HCT116 (cell line): ENCODE measurements around the gene EPB41L4A. TPM values are rescaled to one million over a fixed set of nuclear protein-coding genes. Genes with fewer than 3 reads are reported as not detected.

ENCODE experiments used
- ATAC-seq: fragments of 200-7000 bp; cut with Tn5 transposase; 2 replicates; pipeline ENCODE4 v1.9.1; 2020; ENCODE audit warnings: mild to moderate bottlenecking, moderate library complexity
- BruUV-seq: library from RNA; stranded (reverse); fragments of 400-500 nt; replicated peaks from 2 replicates; lab custom pipeline; 2021; lab: Mats Ljungman, UMichigan
- CTCF ChIA-PET: fragments of 300-600 bp; sonication (Branson Sonifier 250); formaldehyde crosslinking; loops from one replicate; lab custom pipeline; 2021; ENCODE audit warnings: antibody characterized with exemption; lab: Charles Lee
- POLR2A ChIA-PET: fragments of 300-600, 350-600 bp; sonication (Branson Sonifier 250); formaldehyde crosslinking; loops from one replicate; lab custom pipeline; 2021; ENCODE audit warnings: antibody characterized with exemption; lab: Charles Lee
- RAD21 ChIA-PET, 2 experiments: fragments of 300-600 bp; sonication (Branson Sonifier 250); formaldehyde crosslinking; loops; one replicate each; lab custom pipeline; 2023; ENCODE audit warnings: low total read pairs in 2 of 2; ENCODE audit not compliant: uncharacterized antibody in 2 of 2, unreplicated experiment in 2 of 2, low non-redundant PET in 1 of 2; lab: Charles Lee
- DNase-seq: peaks from one replicate; pipeline ENCODE4 v3.0.0-alpha.2; 2010; ENCODE audit warnings: low read depth, low spot score
- H2AFZ ChIP-seq: fragments of 200-600 bp; shearing (Covaris generic), sonication (generic); 2 replicates; pipeline ENCODE4 v1.6.1; 2017; ENCODE audit warnings: low read depth, mixed run types, mixed read lengths, antibody characterized with exemption, low read length; ENCODE audit not compliant: poor library complexity, severe bottlenecking
- H3K27ac ChIP-seq: 2 replicates; pipeline ENCODE4 v1.5.1; 2012; ENCODE audit warnings: low read depth, low read length
- H3K27me3 ChIP-seq: fragments of 200-600 bp; sonication (generic); 2 replicates; pipeline ENCODE4 v1.6.1; 2016; ENCODE audit warnings: mixed run types, low read length, mixed read lengths; ENCODE audit not compliant: insufficient read depth
- H3K36me3 ChIP-seq, 2 experiments: fragments of 200-500 bp in 1 of 2; fragments of 200-600 bp in 1 of 2; sonication (Bioruptor generic) in 1 of 2; sonication (generic) in 1 of 2; 2 replicates each; pipeline versions ENCODE4 v1.5.1 to v1.6.1; 2014 to 2016; ENCODE audit warnings: low read length in 2 of 2, inconsistent platforms in 1 of 2, mixed read lengths in 1 of 2, mixed run types in 1 of 2; ENCODE audit not compliant: insufficient read depth in 2 of 2, control insufficient read depth in 1 of 2
- H3K4me1 ChIP-seq, 2 experiments: fragments of 200-600 bp in 1 of 2; sonication (generic) in 1 of 2; 2 replicates each; pipeline versions ENCODE4 v1.5.1 to v1.6.1; 2012 to 2017; ENCODE audit warnings: low read length in 2 of 2, inconsistent platforms in 1 of 2, mild to moderate bottlenecking in 1 of 2, mixed read lengths in 1 of 2, mixed run types in 1 of 2, moderate library complexity in 1 of 2; ENCODE audit not compliant: insufficient read depth in 2 of 2, control insufficient read depth in 1 of 2
- H3K4me2 ChIP-seq: fragments of 200-600 bp; sonication (generic); 2 replicates; pipeline ENCODE4 v1.6.1; 2017; ENCODE audit warnings: mixed run types, low read length, mixed read lengths
- H3K4me3 ChIP-seq, 2 experiments: fragments of 200-600 bp in 1 of 2; sonication (generic) in 1 of 2; replicated peaks in 1 of 2; 2 replicates each; pipeline ENCODE4 v1.5.1; 2011 to 2016; ENCODE audit warnings: low read length in 2 of 2, control low read depth in 1 of 2, low read depth in 1 of 2, mild to moderate bottlenecking in 1 of 2, mixed read lengths in 1 of 2, mixed run types in 1 of 2
- H3K79me2 ChIP-seq: fragments of 200-600 bp; sonication (generic); 2 replicates; pipeline ENCODE4 v1.6.1; 2017; ENCODE audit warnings: mild to moderate bottlenecking, mixed run types, low read length, moderate library complexity, mixed read lengths; ENCODE audit not compliant: insufficient read depth
- H3K9ac ChIP-seq: fragments of 200-600 bp; sonication (generic); 2 replicates; pipeline ENCODE4 v1.6.1; 2016; ENCODE audit warnings: low read length, mixed read lengths
- H3K9me2 ChIP-seq: fragments of 200-600 bp; sonication (generic), shearing (Covaris generic); 2 replicates; pipeline ENCODE4 v1.6.1; 2017; ENCODE audit warnings: mixed run types, mild to moderate bottlenecking, moderate library complexity; ENCODE audit not compliant: insufficient read depth
- H3K9me3 ChIP-seq, 2 experiments: fragments of 200-500 bp in 1 of 2; fragments of 200-600 bp in 1 of 2; sonication (Bioruptor generic) in 1 of 2; sonication (generic) in 1 of 2; 2 replicates each; pipeline ENCODE4 v1.6.1; 2014 to 2017; ENCODE audit warnings: low read length in 2 of 2, mixed read lengths in 2 of 2, inconsistent platforms in 1 of 2, low read depth in 1 of 2, mild to moderate bottlenecking in 1 of 2, mixed run types in 1 of 2, moderate library complexity in 1 of 2; ENCODE audit not compliant: control insufficient read depth in 1 of 2, insufficient read depth in 1 of 2
- H4K20me1 ChIP-seq: fragments of 200-600 bp; sonication (generic), shearing (Covaris generic); 2 replicates; pipeline ENCODE4 v1.6.1; 2017; ENCODE audit warnings: mixed run types, mild to moderate bottlenecking, moderate library complexity; ENCODE audit not compliant: insufficient read depth
- ATF3 ChIP-seq: IDR thresholded peaks from 2 replicates; pipeline ENCODE4 v1.6.1; 2012
- CBX3 ChIP-seq: IDR thresholded peaks from 2 replicates; pipeline ENCODE4 v1.6.1; 2012; ENCODE audit warnings: low read depth
- CEBPB ChIP-seq: IDR thresholded peaks from 2 replicates; pipeline ENCODE4 v1.6.1; 2012; ENCODE audit warnings: low read depth
- EGR1 ChIP-seq: IDR thresholded peaks from 2 replicates; pipeline ENCODE4 v1.6.1; 2012; ENCODE audit warnings: low read depth
- FOSL1 ChIP-seq: IDR thresholded peaks from 2 replicates; pipeline ENCODE4 v1.6.1; 2012; ENCODE audit warnings: low read depth
- JUND ChIP-seq: IDR thresholded peaks from 2 replicates; pipeline ENCODE4 v1.6.1; 2012
- MAX ChIP-seq: IDR thresholded peaks from 2 replicates; pipeline ENCODE4 v1.6.1; 2012
- POLR2A ChIP-seq: IDR thresholded peaks from 2 replicates; pipeline ENCODE4 v1.7.0; 2011; ENCODE audit warnings: borderline replicate concordance; ENCODE audit not compliant: insufficient read depth, insufficient read length; ENCODE audit errors: extremely low read depth
- RAD21 ChIP-seq: IDR thresholded peaks from 2 replicates; pipeline ENCODE4 v1.6.1; 2012; ENCODE audit warnings: low read depth, mild to moderate bottlenecking
- REST ChIP-seq: IDR thresholded peaks from 2 replicates; pipeline ENCODE4 v1.6.1; 2012; ENCODE audit warnings: low read depth
- SIN3A ChIP-seq: IDR thresholded peaks from 2 replicates; pipeline ENCODE4 v1.6.1; 2012; ENCODE audit warnings: low read depth
- SP1 ChIP-seq: IDR thresholded peaks from 2 replicates; pipeline ENCODE4 v1.6.1; 2012; ENCODE audit warnings: low read depth
- SRF ChIP-seq: IDR thresholded peaks from 2 replicates; pipeline ENCODE4 v1.6.1; 2012; ENCODE audit warnings: low read depth
- ZBTB33 ChIP-seq: IDR thresholded peaks from 2 replicates; pipeline ENCODE4 v1.6.1; 2011; ENCODE audit warnings: mild to moderate bottlenecking, low read length, moderate library complexity; ENCODE audit not compliant: insufficient replicate concordance; ENCODE audit errors: extremely low read depth
- ZFX ChIP-seq: fragments of 450-650 bp; IDR thresholded peaks from 2 replicates; pipeline ENCODE4 v1.6.1; 2017
- ZNF274 ChIP-seq: fragments of 200-500 bp; sonication (Bioruptor generic); IDR thresholded peaks from 2 replicates; pipeline ENCODE4 v1.6.1; 2014; ENCODE audit warnings: mild to moderate bottlenecking, low read depth, low read length, inconsistent platforms
- intact Hi-C: fragments of 100-400 bp; cut with micrococcal nuclease; formaldehyde crosslinking; loops from 2 replicates; pipeline ENCODE4 v1.10.0; 2022
- total RNA-seq: library from RNA; stranded (reverse); gene quantifications from one replicate; pipeline ENCODE4 v1.2.1, GENCODE V29; 2021; ENCODE audit not compliant: unreplicated experiment

The EPB41L4A gene
- total RNA-seq, 1 experiment from 2014 or later: 2.8 TPM

- TF ChIP-seq REST (no peak), EGR1 (no peak), FOSL1 (no peak), SP1 (no peak), MAX (no peak), SRF (no peak), CBX3 (no peak)
These were observed 74.5 kb downstream of the EPB41L4A start (continued) for GRCh38 chr5:112344540-112344939.

- no peak for ATAC-seq
- intact Hi-C loops: no loop called here
- no peak for DNase-seq
- ChIA-PET RAD21 (no interaction called here), POLR2A (no interaction called here), CTCF (no interaction called here)
- no peaks in the 10 kb centered on the region for H3K9me3 ChIP-seq
- no peaks in the 10 kb centered on the region for H4K20me1 ChIP-seq
- H3K9me2 ChIP-seq: no peaks in the 10 kb centered on the region; the same call in 1 of the 2 replicates
- no peaks in the 10 kb centered on the region for H3K27me3 ChIP-seq
- no peak overlapping the region for H2AFZ ChIP-seq
- H3K4me2 ChIP-seq: no peak overlapping the region
- no peak overlapping the region for H3K4me3 ChIP-seq
- no peaks in the 10 kb centered on the region for H3K79me2 ChIP-seq
- no peak overlapping the region for H3K9ac ChIP-seq
- H3K4me1 ChIP-seq: peaks cover 3 to 7% of the 10 kb centered on the region in 2 experiments; a peak in 2 of 4 replicates
- H3K27ac ChIP-seq: no peak overlapping the region
- BruUV-seq: no TSS peak
- no peaks in the 10 kb centered on the region for H3K36me3 ChIP-seq
- TF ChIP-seq SP1 (no peak), POLR2A (no peak), ZFX (no peak), ZBTB33 (no peak), ATF3 (no peak), CEBPB (no peak), CBX3 (no peak), ZNF274 (no peak), REST (no peak), JUND (no peak), RAD21 (no peak), SIN3A (no peak)
These were observed 76.7 kb downstream of the EPB41L4A start for GRCh38 chr5:112342389-112342788.
